H54 (cell line): ENCODE data around the gene LYPLAL1.
"Not testable (repeated sequence)": the region's sequence is repeated elsewhere in the genome, so short reads cannot be mapped to it uniquely, and the experiment has no call there.

Experiments used
- DNase-seq: peaks from one replicate; pipeline ENCODE4 v3.0.0; 2011; ENCODE audit warnings: low spot score, mixed read lengths; ENCODE audit not compliant: insufficient read length
- FAIRE-seq: peaks from 3 replicates; lab custom pipeline; 2011; peaks lifted over from hg19 to GRCh38; lab: Jason Lieb, UNC
- POLR2A ChIP-seq: IDR thresholded peaks from 2 replicates; pipeline ENCODE4 v1.6.1; 2011; ENCODE audit warnings: low read depth, mild to moderate bottlenecking, low read length

Gene LYPLAL1

DNA sequence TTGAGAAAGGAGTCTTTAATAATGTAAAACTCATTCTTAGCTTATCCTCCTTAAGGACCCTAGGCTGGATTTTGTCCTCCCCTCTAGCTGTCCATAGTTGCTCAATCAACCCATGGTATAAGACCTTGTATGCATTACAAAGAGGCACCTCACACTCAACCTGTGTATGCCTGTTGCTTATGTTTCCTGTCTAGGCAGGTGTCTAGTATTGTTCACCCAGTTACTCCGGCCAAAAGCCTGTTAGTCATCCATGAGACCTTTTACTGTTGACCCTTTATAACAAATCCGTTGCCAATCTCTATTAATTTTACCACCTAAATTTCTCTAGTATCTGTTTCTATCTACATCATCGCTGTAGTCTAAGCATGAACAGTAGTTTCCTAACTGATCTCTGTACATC, 3.7 kb downstream of the LYPLAL1 start:
- FAIRE-seq, result no peak
- no peak for DNase-seq

DNA sequence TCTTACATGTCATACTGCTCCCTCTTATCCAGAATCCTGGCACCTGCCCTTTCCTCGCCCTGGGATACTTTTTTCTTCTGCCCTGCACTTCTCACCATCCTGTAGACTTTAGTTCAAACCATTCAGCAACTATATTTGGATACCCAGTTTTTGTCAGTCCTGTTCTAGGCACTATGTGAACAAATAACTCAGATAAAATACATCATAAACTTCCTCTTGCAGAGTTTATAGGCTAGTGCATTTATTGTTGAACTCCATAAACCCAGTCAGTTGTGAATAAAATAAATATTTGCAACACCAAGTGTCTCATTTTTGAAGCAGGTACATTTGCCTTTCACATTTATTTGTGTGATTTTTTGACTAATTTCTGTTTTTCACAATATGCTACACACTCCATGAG, 4.3 kb downstream of the LYPLAL1 start:
- TF ChIP-seq POLR2A, result no peak
- FAIRE-seq (no peak), DNase-seq (no peak)

More for the DNA sequence above, 3.7 kb downstream of the LYPLAL1 start:
- no peak for TF ChIP-seq POLR2A

DNA sequence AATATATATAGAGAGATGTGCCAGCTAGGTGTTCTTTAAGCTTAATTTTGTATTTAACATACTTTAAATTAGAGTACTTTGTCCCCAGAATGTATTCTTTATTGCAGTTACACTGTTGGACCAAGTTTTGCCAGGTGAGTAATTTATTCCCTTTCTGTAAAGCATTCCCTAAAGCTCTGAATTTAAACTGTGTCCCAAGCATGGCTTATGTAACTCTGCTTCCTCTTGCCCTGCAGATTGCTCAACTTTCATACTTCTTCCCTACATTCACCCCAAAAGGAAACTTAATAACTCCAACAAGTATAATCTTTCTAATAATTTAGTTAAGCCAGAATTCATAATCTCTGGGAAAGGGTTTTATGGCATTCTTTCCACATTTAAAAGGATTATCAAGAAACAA, 5.6 kb downstream of the LYPLAL1 start:
- no peak for DNase-seq
- TF ChIP-seq POLR2A, result no peak
- FAIRE-seq, result no peak

DNA sequence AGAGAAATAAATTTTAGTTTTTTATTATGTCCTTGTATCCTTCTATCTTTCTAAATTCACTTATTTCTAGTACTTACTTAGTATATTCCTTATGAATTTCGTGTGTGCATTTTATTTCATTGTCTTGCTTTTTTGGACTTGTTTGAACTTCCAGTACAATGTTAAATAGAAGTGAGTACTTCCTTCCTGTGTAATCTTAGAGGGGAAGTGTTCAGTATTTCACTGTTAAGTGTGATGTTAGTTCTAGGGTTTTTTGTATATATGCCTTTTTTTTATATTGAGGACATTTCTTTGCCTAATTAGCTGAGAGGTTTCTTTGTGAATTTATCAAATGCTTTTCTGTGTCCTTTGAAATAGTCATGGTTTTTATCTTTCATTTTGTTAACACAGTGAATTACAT, 10.7 kb downstream of the LYPLAL1 start:
- DNase-seq (no peak), FAIRE-seq (no peak)

DNA sequence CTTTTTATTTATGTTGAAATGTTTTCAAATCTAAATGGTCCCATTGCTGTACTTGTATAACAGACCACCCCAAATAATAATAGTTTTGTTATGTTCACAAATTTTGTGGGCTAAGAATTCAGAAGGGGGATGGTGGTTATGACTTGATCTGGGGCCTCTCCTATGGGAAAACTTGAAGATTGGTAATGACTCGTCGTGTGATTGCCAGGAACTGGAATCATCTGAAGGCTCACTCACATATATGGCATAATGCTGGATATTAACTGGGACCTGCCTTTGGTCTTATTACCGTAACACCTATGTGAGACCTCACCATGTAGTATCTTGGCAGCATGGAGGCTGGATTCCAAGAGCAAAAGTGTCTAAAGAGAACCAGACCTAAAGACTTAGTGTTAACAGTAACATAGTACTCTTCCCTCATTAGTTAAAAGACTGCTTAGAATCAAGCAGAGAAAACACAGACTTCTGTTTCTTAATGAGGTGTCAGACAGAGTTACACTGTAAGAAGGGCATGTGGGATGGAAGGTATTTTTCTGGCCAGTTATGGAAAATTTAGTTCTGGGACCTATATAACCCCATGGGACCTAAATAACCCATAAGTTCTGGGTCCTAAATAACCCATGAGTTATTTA, 11.9 kb downstream of the LYPLAL1 start:
- TF ChIP-seq POLR2A, result no peak
- DNase-seq, result no peak
- FAIRE-seq, result peak; percentile 75

More for the DNA sequence above, 10.7 kb downstream of the LYPLAL1 start:
- no peak for TF ChIP-seq POLR2A

DNA sequence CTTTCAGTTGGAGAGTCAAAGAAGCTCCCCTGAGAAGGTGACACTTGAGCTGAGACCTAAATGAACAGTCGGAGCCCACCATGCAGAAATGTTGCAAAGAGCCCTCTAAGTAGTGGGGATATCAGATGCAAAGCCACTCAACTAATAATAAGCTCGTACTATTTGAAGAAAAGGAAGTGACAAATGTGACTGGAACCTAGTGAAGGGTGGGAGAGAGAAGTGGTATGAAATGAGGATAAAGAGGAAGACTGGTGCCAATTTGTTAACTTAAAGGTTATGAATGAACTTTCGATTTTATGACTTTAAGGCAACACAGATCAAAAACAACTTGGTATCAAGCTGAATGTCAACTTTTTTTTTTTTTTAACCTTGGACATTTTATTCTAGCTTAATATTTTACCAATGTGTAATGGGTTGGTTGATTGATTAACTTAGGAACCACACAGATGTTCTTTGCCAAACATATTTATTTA, 14.7 kb downstream of the LYPLAL1 start:
- TF ChIP-seq POLR2A, result no peak
- FAIRE-seq (peak; percentile 20), DNase-seq (no peak)

DNA sequence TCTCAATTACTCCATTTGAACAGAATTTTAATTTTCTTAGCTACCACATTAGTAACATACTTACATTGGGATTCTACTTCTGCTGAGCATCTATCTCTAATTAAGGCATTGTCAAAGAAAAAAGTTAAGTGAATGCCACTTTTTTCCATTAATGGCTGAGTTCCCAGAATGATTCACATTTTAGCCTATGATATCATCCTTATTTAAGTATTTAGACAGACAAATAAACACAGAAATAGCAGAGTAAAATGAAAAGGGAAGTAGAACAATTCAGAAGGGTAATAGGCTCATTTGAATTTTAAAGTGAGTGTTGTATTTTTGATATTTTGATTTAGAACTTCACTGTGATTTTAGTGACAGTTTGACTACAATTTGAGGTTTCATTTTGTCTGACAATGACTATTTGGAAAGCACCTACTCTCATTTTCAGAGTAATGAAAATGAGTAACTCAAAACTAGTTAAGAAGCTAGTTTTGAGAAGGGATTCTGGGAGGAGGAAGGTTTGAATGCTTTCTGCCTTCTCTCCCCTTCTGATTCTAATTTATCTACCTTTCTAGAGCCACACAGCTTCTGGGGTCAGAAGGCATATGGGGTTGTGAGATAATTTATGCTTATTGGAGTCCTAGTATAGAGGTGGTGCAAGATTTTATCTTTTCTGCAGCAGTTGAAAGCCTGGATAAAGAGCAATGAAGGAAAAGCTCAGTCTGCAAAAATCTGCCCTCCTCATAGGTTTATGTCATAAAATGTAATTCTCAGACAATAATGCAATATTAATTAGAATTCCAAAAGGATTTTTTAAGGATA, 15.5 kb downstream of the LYPLAL1 start:
- DNase-seq (no peak), FAIRE-seq (peak; percentile 50)
- TF ChIP-seq POLR2A, result no peak

DNA sequence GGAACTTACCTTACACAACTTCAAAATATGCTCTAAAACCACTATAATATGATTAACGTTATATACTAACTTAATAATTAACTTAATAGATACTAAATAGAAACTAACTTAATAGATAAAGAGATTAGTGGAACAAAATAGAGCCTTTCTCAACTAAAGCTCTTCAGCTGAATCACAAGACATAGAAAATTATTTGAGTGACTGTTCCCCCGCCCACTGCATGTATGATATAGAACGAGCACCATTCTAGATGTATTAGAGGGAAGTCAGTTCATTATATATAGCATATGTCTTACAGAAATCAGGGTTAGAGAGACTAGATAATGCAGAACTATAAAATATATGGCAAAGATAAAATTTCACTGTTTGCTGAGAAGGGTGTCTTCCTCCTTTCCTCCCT, 16.3 kb downstream of the LYPLAL1 start:
- no peak for FAIRE-seq
- no peak for DNase-seq
- no peak for TF ChIP-seq POLR2A

DNA sequence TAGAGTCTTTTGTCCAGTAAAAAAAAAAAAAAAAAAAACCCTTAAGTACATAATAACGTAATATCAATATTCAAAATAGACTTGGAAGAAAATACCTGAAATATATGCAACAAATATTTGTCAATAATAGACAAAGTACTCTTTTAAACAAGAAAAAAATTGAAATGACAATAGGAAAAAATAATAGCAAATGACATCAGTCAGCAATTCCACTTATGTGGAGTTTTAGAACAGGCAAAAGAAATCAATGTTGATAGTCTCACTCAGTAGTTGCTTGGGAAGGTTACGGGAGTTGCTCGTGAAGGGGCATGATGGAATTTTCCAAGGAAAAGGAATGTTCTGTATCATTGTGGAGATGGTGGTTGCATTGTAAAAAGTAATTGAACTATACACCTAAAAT, 16.9 kb downstream of the LYPLAL1 start:
- FAIRE-seq, result no peak
- TF ChIP-seq POLR2A, result no peak
- DNase-seq, result no peak

DNA sequence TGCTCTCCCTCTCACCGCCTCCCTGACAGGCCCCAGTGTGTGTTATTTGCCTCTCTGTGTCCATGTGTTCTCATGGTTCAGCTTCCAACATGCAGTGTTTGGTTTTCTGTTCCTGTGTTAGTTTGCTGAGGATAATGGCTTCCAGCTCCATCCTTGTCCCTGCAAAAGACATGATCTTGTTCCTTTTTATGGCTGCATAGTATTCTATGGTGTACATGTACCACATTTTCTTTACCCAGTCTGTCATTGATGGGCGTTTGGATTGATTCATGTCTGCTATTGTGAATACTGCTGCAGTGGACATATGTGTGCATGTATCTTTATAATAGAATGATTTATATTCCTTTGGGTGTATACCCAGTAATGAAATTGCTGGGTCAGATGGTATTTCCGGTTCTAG, 22.2 kb downstream of the LYPLAL1 start:
- not testable (repeated sequence) for FAIRE-seq

DNA sequence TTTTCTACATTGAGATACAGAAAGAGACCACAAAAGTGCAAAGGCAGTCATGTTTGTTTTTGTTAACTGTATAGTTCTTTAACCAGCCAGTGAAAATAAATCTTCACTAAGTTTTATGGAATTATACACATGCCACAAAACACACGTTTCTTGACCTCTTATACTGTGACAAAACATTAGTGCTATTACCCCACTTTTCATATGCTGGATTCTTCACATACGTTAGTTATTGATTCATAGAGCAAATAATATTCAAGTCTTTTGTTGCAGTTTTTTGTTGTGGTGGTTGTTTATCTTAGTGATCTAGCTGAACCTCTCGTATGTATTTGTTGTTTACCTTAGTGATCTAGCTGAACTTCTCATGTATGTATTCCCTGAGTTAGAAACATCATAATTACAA, 28.0 kb downstream of the LYPLAL1 start:
- DNase-seq (no peak), FAIRE-seq (no peak)
- no peak for TF ChIP-seq POLR2A

More for the DNA sequence above, 22.2 kb downstream of the LYPLAL1 start:
- not testable (repeated sequence) for DNase-seq

DNA sequence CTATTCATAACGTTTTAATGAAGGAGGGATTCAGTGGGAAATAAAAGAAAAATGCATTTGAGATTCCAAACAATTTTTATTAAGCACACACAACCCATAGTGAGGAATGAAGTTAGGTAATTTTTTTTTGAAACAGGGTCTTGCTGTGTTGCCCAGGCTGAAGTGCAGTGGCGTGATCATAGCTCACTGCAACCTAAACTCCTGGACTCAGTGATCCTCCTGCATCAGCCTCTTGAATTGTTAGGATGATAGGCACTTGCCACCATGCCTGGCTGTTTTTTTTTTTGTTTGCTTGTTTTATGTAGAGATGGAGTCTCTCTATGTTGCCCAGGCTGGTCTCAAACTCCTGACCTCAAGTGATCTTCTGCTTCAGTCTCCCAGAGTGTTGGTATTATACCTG, 28.9 kb downstream of the LYPLAL1 start:
- TF ChIP-seq POLR2A, result no peak
- no peak for FAIRE-seq
- no peak for DNase-seq

DNA sequence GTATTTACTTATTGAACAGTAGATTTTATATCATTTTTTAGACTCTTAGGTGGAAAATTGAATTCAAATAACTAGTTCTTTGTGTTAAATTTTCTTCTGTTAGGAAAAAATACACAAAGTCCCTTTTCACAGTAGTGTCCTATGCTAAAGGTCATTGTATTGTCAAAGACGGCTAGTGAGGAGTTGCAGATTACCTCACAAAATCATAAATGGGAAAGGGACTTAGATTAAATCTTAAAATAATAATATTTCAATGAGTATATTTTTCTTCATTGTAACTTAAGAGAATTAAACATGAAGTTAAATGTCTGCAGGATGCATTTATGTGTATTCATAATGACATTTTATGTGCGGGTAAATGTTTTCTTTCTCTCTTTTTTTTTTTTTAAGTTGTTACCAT, 32.7 kb downstream of the LYPLAL1 start:
- FAIRE-seq (no peak), DNase-seq (no peak)
- TF ChIP-seq POLR2A, result no peak

DNA sequence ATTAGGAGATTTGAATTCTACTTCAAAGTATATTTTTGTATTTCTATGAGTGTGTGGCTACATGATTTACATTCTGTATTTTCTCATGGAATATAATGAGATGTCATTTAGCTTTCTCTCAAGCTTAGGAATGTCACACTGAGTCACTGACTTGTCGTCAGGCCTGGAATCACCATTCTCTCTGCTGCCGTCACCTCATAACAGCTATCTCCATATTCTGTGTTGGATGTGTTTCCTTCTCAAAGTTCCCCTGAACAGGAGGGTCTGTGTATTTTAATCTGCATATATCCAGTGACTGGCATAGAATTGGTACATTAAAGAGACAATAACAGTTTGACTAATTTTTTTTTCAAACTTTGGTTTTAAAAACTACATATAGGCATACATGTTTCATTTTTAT, 35.9 kb downstream of the LYPLAL1 start:
- no peak for TF ChIP-seq POLR2A
- FAIRE-seq (peak; percentile 11), DNase-seq (no peak)

DNA sequence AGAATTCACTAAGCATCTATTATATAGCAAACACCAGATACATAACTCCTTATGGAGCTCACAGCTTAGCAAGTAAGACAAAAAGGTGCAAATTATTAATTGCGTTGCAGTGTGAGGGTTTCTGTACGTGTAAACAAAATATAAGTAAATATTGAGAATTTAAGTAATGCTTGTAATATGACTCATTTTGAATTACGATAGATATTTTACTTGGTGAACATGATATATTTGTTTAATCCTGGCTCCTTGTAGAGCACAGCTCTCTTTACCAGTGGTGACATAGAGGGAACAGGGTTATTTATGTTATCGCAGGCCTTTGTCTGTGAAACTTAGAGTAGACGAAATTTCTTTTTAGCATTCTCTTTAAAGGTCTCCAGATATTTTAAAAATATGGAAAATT, 36.4 kb downstream of the LYPLAL1 start:
- no peak for DNase-seq
- no peak for TF ChIP-seq POLR2A
- FAIRE-seq, result no peak
